Small intestine (tissue), 7 donors: ENCODE measurements around the gene RUNX2. TPM values are rescaled to one million over a fixed set of nuclear protein-coding genes. Genes with fewer than 3 reads are reported as not detected.
A peak's percentile ranks its signal among the peaks of the same experiment; 100 is the strongest.

ENCODE experiments used
- DNase-seq, 2 donors: peaks; one replicate each; pipeline versions ENCODE4 v3.0.0 to v3.0.0-alpha.2; 2013
- FAIRE-seq: peaks from 2 replicates; lab custom pipeline; 2012; peaks lifted over from hg19 to GRCh38; lab: Jason Lieb, UNC
- H3K27ac ChIP-seq, 3 donors: one replicate each; pipeline ENCODE4 v1.5.1; 2013; ENCODE audit warnings: low read length in 2 of 3, mild to moderate bottlenecking in 2 of 3, control low read depth in 1 of 3, inconsistent platforms in 1 of 3, low read depth in 1 of 3, moderate library complexity in 1 of 3
- H3K27me3 ChIP-seq, 3 donors: one replicate each; pipeline ENCODE4 v1.6.1; 2013; ENCODE audit warnings: low read length in 3 of 3, inconsistent platforms in 1 of 3; ENCODE audit not compliant: control insufficient read depth in 3 of 3, insufficient read depth in 3 of 3
- H3K36me3 ChIP-seq, 3 donors: one replicate each; pipeline ENCODE4 v1.6.1; 2013; ENCODE audit warnings: low read length in 3 of 3, inconsistent platforms in 1 of 3, low read depth in 1 of 3, mild to moderate bottlenecking in 1 of 3, moderate library complexity in 1 of 3; ENCODE audit not compliant: control insufficient read depth in 3 of 3, insufficient read depth in 2 of 3
- H3K4me1 ChIP-seq, 3 donors: one replicate each; pipeline ENCODE4 v1.6.1; 2013; ENCODE audit warnings: low read length in 2 of 3, inconsistent platforms in 1 of 3, low read depth in 1 of 3, mild to moderate bottlenecking in 1 of 3, moderate library complexity in 1 of 3; ENCODE audit not compliant: control insufficient read depth in 3 of 3, insufficient read depth in 2 of 3
- H3K4me3 ChIP-seq, 3 donors: one replicate each; pipeline ENCODE4 v1.5.1; 2013; ENCODE audit warnings: low read length in 3 of 3, control low read depth in 1 of 3, inconsistent platforms in 1 of 3, low read depth in 1 of 3, mild to moderate bottlenecking in 1 of 3, moderate library complexity in 1 of 3
- H3K9me3 ChIP-seq, 2 donors: one replicate each; pipeline ENCODE4 v1.6.1; 2013; ENCODE audit warnings: low read depth in 1 of 2, low read length in 1 of 2; ENCODE audit not compliant: control insufficient read depth in 2 of 2, insufficient read depth in 1 of 2
- WGBS, 3 donors: extraction: QIAGEN DNeasy Blood & Tissue Kit; methylation state at CpG; one replicate each; pipeline ENCODE4 v1.1.7; 2013; 5-methylcytosine and 5-hydroxymethylcytosine counted together
- polyA plus RNA-seq, 4 donors: library from polyadenylated mRNA; stranded (reverse) in 3 of 4; unstranded in 1 of 4; fragments of 200-250 nt in 3 of 4; fragments of 120-200 nt in 1 of 4; gene quantifications; one replicate each; pipeline versions ENCODE4 v1.2.1 to v1.2.3, GENCODE V29; 2013
- donor health status: healthy with polysubstance abuse.
- donor health status: control.
- donor health status: control.
- donor health status: Bipolar disorder and iron deficiency.
- donor health status: healthy.

Gene RUNX2
- polyA plus RNA-seq, 4 donors, result under 0.01 to 2.5 (median 0.94) TPM

DNA sequence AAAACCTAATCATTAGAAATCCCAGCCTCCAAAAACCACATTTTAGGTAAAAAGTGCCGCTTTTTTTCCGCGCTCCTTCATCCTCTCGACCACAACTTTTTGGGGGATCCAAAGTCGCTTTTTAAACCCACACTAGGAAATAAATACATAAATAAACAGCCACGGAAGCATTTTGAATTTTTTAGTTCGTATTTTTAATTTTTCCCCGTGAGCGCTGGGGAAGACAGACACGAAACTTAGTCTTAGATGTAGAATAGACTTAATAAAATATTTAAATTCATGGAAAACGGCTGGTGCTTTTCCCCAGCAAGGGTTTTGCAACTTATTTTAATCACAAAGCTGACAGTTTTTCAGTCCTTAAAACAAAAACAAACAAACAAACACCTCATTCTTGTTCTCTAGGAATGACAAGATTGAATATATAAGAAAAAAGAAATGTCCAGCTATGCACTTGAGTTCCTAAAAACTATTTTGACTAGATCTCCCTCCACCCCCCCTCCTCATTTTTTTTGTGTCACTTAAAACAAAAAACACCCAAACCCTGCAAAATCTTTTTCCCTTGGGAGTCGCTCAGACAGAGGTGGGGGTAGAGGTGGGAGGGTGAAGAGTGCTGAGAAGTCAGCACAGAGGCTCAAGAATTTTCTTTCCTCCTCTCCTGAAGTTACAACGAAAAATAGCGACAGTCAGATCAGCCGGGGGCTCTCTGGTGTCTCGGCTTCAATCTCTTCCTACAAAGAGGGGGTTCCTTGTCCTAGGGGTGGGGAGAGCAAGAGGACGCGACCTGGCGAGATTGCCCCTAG, 93.0 kb downstream of the RUNX2 start:
- Histone ChIP-seq H3K27ac (peak overlapping the region; percentile 5 to 85 (median 5)), H3K4me3 (peak overlapping the region; percentile 38 to 59 (median 59)), H3K4me1 (peaks cover 0 to 30% (median 0%) of the 10 kb centered on the region in 3 donors), H3K9me3 (no peaks in the 10 kb centered on the region), H3K27me3 (peaks cover 3 to 68% (median 9%) of the 10 kb centered on the region in 3 donors), H3K36me3 (no peaks in the 10 kb centered on the region)
- WGBS, 3 donors, result 7 to 9% (median 9%) methylated on average over 19 of the region's 19 CpGs
- no peak for DNase-seq
- no peak for FAIRE-seq

DNA sequence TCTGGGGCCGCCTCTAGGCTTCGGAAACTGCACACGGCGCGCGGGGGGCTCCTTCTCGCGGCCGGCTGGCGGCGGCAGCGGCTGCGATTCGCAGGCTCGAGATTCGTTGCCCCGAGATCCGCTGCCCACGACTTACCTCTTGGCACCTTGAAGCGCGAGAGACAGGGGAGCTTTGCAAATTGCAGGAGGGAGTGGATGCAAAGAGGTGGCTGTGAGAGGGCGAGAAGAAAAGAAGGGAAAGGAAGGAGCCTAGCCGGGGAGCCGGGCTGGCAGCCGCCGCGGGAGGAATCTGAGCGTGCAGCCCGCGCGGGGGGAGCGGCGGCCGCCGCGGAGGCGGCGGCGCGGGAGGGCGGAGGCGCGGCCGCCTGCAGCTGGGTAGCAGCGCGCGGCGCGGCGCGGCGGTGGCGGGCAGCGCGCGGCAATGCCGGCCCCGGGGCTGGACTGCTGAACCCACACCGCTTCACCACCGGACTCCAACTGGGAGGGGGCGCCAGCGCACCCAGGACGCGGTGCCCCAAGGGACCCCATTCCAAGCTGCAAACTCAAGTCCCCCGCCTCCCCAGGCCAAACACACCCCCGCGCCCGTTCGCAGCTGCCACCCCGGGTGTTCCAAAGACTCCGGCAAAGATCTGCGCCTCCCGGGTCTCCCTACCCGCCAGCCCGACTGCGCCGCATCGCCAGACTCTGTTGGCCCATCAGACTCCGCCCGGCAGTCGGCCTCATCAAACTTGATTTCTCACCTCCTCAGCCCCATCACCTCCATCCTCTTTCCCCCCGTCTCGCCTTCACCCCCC, 93.8 kb downstream of the RUNX2 start:
- Histone ChIP-seq H3K4me1 (peaks cover 0 to 30% (median 0%) of the 10 kb centered on the region in 3 donors), H3K4me3 (peak overlapping the region; percentile 59 to 62 (median 59)), H3K36me3 (no peaks in the 10 kb centered on the region), H3K27ac (peak overlapping the region; percentile 9 to 85 (median 61)), H3K27me3 (peaks cover 3 to 68% (median 9%) of the 10 kb centered on the region in 3 donors), H3K9me3 (no peaks in the 10 kb centered on the region)
- WGBS, 3 donors, result 1% methylated on average over 64 to 83 of the region's 83 CpGs
- peak; percentile 15 to 69 for DNase-seq
- FAIRE-seq, result no peak

- peak in 1 of 2 donors; percentile 61 for DNase-seq
- Histone ChIP-seq H3K36me3 (no peaks in the 10 kb centered on the region), H3K27me3 (peaks cover 3 to 68% (median 9%) of the 10 kb centered on the region in 3 donors), H3K4me1 (peaks cover 0 to 30% (median 0%) of the 10 kb centered on the region in 3 donors), H3K4me3 (peak overlapping the region; percentile 59 to 62 (median 59)), H3K27ac (peak overlapping the region; percentile 25 to 85 (median 61)), H3K9me3 (no peaks in the 10 kb centered on the region)
- WGBS, 3 donors, result 1 to 2% (median 1%) methylated on average over 30 to 55 of the region's 55 CpGs
- no peak for FAIRE-seq
Measured at GRCh38 chr6:45422503-45423110, 94.5 kb downstream of the RUNX2 start.

GRCh38 chr6:45423111-45423823, 95.1 kb downstream of the RUNX2 start:
- Histone ChIP-seq H3K4me3 (peak overlapping the region; percentile 59 to 62 (median 59)), H3K27me3 (peaks cover 3 to 66% (median 9%) of the 10 kb centered on the region in 3 donors), H3K4me1 (peaks cover 0 to 30% (median 0%) of the 10 kb centered on the region in 3 donors), H3K36me3 (no peaks in the 10 kb centered on the region), H3K27ac (peak overlapping the region; percentile 25 to 85 (median 61)), H3K9me3 (no peaks in the 10 kb centered on the region)
- FAIRE-seq, result no peak
- DNase-seq, result peak in 1 of 2 donors; percentile 60
- 1 to 2% (median 2%) methylated on average over 58 to 62 of the region's 62 CpGs for WGBS, 3 donors

DNA sequence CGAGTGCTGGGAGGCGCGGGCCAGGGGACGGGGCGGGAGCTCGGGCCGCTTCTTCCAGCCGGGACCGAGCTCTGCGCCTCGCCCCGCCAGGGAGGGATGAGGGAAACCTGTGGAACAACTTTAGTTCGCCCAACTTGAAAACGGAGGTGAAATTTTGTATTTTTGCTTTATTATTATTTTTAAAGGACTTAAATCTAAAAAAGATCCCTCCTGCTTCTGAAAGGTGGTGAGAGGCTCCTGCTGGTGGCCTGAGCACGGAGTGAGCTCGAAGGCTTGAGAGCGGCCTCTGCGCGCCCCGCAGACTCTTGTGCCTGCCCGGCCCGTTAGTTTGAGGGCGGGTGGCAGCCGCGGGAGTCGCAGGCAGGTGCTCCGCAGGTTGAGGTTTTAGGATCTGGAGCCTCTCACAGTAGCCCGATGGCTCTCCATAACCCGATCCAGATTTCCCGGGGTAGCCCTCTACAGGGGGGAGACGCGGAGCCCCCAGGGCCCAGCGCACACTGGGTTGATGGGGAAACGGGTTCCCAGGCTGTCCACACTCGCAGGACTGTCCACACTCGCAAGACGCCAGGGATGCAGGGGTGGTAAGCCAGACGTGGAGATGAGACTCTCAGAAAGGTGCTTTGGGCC, 95.8 kb downstream of the RUNX2 start:
- Histone ChIP-seq H3K36me3 (no peaks in the 10 kb centered on the region), H3K4me1 (peaks cover 0 to 30% (median 0%) of the 10 kb centered on the region in 3 donors), H3K9me3 (no peaks in the 10 kb centered on the region), H3K27me3 (peaks cover 3 to 60% (median 9%) of the 10 kb centered on the region in 3 donors), H3K27ac (peak overlapping the region in 2 of 3 donors; percentile 25 to 85), H3K4me3 (peak overlapping the region; percentile 59 to 62 (median 59))
- DNase-seq (peak in 1 of 2 donors; percentile 32), FAIRE-seq (no peak)
- 12 to 15% (median 12%) methylated on average over 38 of the region's 38 CpGs for WGBS, 3 donors

GRCh38 chr6:45424451-45424861, 96.3 kb downstream of the RUNX2 start:
- Histone ChIP-seq H3K4me1 (peaks cover 0 to 27% (median 0%) of the 10 kb centered on the region in 3 donors), H3K9me3 (no peaks in the 10 kb centered on the region), H3K27ac (peak overlapping the region in 2 of 3 donors; percentile 25 to 85), H3K27me3 (peaks cover 0 to 55% (median 9%) of the 10 kb centered on the region in 3 donors), H3K36me3 (no peaks in the 10 kb centered on the region), H3K4me3 (peak overlapping the region in 2 of 3 donors; percentile 20 to 22)
- FAIRE-seq, result no peak
- 19 to 39% (median 37%) methylated on average over 6 of the region's 6 CpGs for WGBS, 3 donors
- DNase-seq, result no peak

GRCh38 chr6:45426251-45426650, 98.1 kb downstream of the RUNX2 start:
- WGBS, 3 donors, result 70 to 82% (median 80%) methylated on average over 4 of the region's 4 CpGs
- Histone ChIP-seq H3K27me3 (peaks cover 0 to 37% (median 6%) of the 10 kb centered on the region in 3 donors), H3K27ac (peak overlapping the region in 1 of 3 donors; percentile 84), H3K36me3 (no peaks in the 10 kb centered on the region), H3K9me3 (no peaks in the 10 kb centered on the region), H3K4me1 (peaks cover 0 to 16% (median 0%) of the 10 kb centered on the region in 3 donors), H3K4me3 (no peak overlapping the region)
- DNase-seq (no peak), FAIRE-seq (no peak)
